Gastrocnemius medialis (tissue), 4 donors: Measurements from ENCODE around the gene ZBTB47. TPM values are rescaled to one million over a fixed set of nuclear protein-coding genes. Genes with fewer than 3 reads are reported as not detected.

Experiments
- ATAC-seq, 2 donors: fragments of 150-250 bp; one replicate each; pipeline ENCODE4 v1.9.1; 2016
- DNase-seq, 2 donors: peaks; one replicate each; pipeline ENCODE4 v3.0.0-alpha.2; 2019
- H3K27ac ChIP-seq, 4 donors: fragments of 200-600 bp; sonication (generic); 1 replicate in 1 of 4; 2 replicates in 3 of 4; pipeline ENCODE4 v1.5.1; 2016 to 2018; ENCODE audit warnings: mild to moderate bottlenecking in 2 of 4, moderate library complexity in 1 of 4
- H3K27me3 ChIP-seq, 3 donors: fragments of 200-600 bp; sonication (generic) in 2 of 3; 1 replicate in 1 of 3; 2 replicates in 2 of 3; pipeline versions ENCODE4 v1.5.1 to v1.6.0; 2016 to 2019; ENCODE audit warnings: mild to moderate bottlenecking in 1 of 3, moderate library complexity in 1 of 3
- H3K36me3 ChIP-seq, 2 donors: fragments of 200-600 bp; sonication (generic) in 1 of 2; one replicate each; pipeline ENCODE4 v1.5.1; 2017 to 2018
- H3K4me1 ChIP-seq, 2 donors: fragments of 200-600 bp; sonication (generic) in 1 of 2; one replicate each; pipeline ENCODE4 v1.5.1; 2016 to 2017; ENCODE audit warnings: mild to moderate bottlenecking in 2 of 2
- H3K4me3 ChIP-seq, 4 donors: fragments of 200-600 bp; sonication (generic) in 3 of 4; 1 replicate in 1 of 4; 2 replicates in 3 of 4; pipeline ENCODE4 v1.5.1; 2016 to 2019; ENCODE audit warnings: mild to moderate bottlenecking in 2 of 4
- H3K9me3 ChIP-seq, 3 donors: fragments of 200-600 bp; sonication (generic) in 2 of 3; 1 replicate in 1 of 3; 2 replicates in 2 of 3; pipeline ENCODE4 v1.5.1; 2016 to 2019
- POLR2A ChIP-seq, 2 donors: fragments of 450-650 bp; IDR thresholded peaks; one replicate each; pipeline ENCODE4 v1.6.1; 2017; ENCODE audit warnings: antibody characterized with exemption in 2 of 2, mild to moderate bottlenecking in 2 of 2, moderate library complexity in 2 of 2
- in situ Hi-C, 4 donors: fragments of 200-750 bp; cut with MboI; loops; one replicate each; pipeline versions ENCODE4 v1.15.0 to v1.8.0; 2017; ENCODE audit warnings: low sequenced_read_pairs in 4 of 4
- intact Hi-C: fragments of 100-400 bp; cut with DNase I; formaldehyde crosslinking; loops from one replicate; pipeline ENCODE4 v1.15.1; 2023; ENCODE audit warnings: low total_unique reads
- total RNA-seq, 4 donors: library from RNA; depleted of rRNA; stranded (reverse); fragments of >200 nt; gene quantifications; one replicate each; pipeline versions ENCODE4 v1.1.0 to v1.2.3, GENCODE V29; 2016
- TF ChIP-seq, protein P1 (sequence below), 5 experiments: fragments of 450-650 bp in 3 of 5; fragments of 200-600 bp in 2 of 5; sonication (generic) in 2 of 5; IDR thresholded peaks in 4 of 5; conservative IDR thresholded peaks in 1 of 5; 1 replicate in 4 of 5; 2 replicates in 1 of 5; pipeline ENCODE4 v1.5.1; 2016 to 2019; ENCODE audit warnings: antibody characterized with exemption in 5 of 5, mild to moderate bottlenecking in 3 of 5, moderate library complexity in 3 of 5

The ZBTB47 gene
- total RNA-seq, 4 donors from 2014 or later = 141 to 256 (median 167) TPM

DNA sequence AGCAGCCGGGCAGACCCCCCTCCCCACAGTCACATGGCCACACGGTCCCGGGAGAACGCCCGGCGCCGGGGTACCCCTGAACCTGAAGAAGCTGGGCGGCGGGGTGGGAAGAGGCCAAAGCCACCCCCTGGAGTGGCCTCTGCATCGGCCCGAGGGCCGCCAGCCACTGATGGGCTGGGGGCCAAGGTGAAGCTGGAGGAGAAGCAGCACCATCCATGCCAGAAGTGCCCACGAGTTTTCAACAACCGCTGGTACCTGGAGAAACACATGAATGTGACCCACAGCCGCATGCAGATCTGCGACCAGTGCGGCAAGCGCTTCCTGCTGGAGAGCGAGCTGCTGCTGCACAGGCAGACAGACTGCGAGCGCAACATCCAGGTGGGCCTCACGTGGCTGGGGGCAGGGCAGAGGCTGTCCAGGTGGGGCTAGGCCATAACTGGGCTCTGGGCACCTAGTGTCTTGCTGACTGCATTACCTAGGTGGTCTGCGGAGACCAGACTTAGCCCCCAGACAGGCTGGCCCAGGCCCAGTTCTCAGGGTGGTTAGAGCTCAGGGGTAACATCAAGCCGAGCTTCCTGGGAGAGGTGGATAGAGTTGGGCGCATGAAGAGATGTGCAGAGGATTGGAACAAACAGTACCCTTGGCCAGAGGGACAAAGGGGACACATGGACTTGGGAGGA lies 6.1 kb downstream of the ZBTB47 start:
- ATAC-seq = no peak
- H3K4me1 ChIP-seq = peaks cover 46 to 49% of the 10 kb centered on the region in 2 donors
- H3K36me3 ChIP-seq = peaks cover 0 to 8% of the 10 kb centered on the region in 2 donors
- TF ChIP-seq POLR2A (IDR thresholded peaks at IDR 0.05) = no peak
- TF ChIP-seq, protein P1, sequence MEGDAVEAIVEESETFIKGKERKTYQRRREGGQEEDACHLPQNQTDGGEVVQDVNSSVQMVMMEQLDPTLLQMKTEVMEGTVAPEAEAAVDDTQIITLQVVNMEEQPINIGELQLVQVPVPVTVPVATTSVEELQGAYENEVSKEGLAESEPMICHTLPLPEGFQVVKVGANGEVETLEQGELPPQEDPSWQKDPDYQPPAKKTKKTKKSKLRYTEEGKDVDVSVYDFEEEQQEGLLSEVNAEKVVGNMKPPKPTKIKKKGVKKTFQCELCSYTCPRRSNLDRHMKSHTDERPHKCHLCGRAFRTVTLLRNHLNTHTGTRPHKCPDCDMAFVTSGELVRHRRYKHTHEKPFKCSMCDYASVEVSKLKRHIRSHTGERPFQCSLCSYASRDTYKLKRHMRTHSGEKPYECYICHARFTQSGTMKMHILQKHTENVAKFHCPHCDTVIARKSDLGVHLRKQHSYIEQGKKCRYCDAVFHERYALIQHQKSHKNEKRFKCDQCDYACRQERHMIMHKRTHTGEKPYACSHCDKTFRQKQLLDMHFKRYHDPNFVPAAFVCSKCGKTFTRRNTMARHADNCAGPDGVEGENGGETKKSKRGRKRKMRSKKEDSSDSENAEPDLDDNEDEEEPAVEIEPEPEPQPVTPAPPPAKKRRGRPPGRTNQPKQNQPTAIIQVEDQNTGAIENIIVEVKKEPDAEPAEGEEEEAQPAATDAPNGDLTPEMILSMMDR (IDR thresholded peaks at IDR 0.05 in 4 of 5, conservative IDR thresholded peaks at IDR 0.05 in 1 of 5) = no peak
- DNase-seq = no peak
- H3K27me3 ChIP-seq = no peaks in the 10 kb centered on the region
- intact Hi-C loops = no loop called here
- no peaks in the 10 kb centered on the region for H3K9me3 ChIP-seq
- H3K27ac ChIP-seq = peak overlapping the region; percentile 87 to 100 (median 98)
- in situ Hi-C loops = loop anchor here in 2 of 4 donors (10.0 kb wide), 1 partner anchor 85 kb away; no protein-coding TSS in a partner anchor
- H3K4me3 ChIP-seq = no peak overlapping the region

DNA sequence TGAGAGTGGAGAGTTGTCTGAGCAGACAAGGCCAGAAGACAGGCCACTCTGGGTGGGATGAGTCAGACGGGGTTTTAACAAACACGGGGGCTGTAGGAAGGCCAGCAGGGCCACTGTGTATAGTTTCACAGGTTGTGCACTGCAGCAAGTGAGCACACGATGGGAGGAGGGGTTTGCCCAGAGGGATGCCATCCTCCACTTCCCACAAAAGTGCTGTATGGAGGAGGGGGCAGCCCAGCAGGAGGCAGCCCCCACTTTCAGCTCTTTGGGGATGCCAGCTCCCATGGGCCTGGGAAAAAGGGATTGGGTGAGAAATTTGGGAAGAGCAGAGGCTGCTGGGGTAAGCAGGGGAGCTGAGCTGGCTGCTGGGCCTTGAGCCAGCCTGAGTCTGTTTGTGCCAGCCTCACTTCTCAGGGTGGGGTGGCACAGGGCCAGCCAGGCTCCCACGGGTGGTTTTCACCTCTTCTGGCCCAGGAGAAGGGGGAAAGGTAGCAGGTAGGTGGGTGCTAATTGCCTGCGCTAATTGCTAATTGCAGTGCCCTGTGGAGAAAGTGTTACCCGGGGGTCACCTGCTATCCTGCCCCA lies 6.7 kb downstream of the ZBTB47 start:
- no peaks in the 10 kb centered on the region for H3K27me3 ChIP-seq
- H3K27ac ChIP-seq = peak overlapping the region; percentile 87 to 100 (median 98)
- intact Hi-C loops = no loop called here
- TF ChIP-seq, protein P1 (IDR thresholded peaks at IDR 0.05 in 4 of 5, conservative IDR thresholded peaks at IDR 0.05 in 1 of 5) = no peak
- no peak for TF ChIP-seq POLR2A (IDR thresholded peaks at IDR 0.05)
- no peak overlapping the region for H3K4me3 ChIP-seq
- no peaks in the 10 kb centered on the region for H3K9me3 ChIP-seq
- in situ Hi-C loops = no loop called here
- H3K36me3 ChIP-seq = peaks cover 0 to 8% of the 10 kb centered on the region in 2 donors
- ATAC-seq = no peak
- DNase-seq = no peak
- peaks cover 42 to 46% of the 10 kb centered on the region in 2 donors for H3K4me1 ChIP-seq

DNA sequence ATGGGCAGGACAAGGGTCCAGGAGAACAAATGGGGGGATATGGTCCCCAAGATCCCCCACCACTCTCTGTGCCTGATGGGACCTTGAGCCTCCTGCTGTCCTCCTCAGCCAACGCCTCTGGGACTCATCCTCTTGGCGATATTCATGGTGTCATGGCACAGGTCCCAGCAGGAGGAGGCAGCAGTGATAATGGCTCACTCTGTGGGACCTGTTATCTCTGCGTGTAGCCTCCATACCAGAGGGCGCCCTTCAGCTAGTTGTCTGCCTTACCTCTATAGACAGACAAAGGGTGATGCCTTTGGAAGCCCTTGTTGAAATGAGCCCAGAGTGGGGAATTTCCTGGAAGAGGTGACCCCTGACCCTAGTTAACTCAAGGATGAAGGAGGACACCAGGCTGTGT lies 7.4 kb downstream of the ZBTB47 start:
- intact Hi-C loops = no loop called here
- DNase-seq = no peak
- Histone ChIP-seq H3K27ac (peak overlapping the region; percentile 87 to 100 (median 98)), H3K36me3 (peaks cover 0 to 8% of the 10 kb centered on the region in 2 donors), H3K4me3 (no peak overlapping the region), H3K27me3 (no peaks in the 10 kb centered on the region), H3K9me3 (no peaks in the 10 kb centered on the region), H3K4me1 (peaks cover 35 to 44% of the 10 kb centered on the region in 2 donors)
- no peak for ATAC-seq
- in situ Hi-C loops = no loop called here
- TF ChIP-seq POLR2A (IDR thresholded peaks at IDR 0.05) = no peak
- TF ChIP-seq, protein P1 (IDR thresholded peaks at IDR 0.05 in 4 of 5, conservative IDR thresholded peaks at IDR 0.05 in 1 of 5) = no peak

DNA sequence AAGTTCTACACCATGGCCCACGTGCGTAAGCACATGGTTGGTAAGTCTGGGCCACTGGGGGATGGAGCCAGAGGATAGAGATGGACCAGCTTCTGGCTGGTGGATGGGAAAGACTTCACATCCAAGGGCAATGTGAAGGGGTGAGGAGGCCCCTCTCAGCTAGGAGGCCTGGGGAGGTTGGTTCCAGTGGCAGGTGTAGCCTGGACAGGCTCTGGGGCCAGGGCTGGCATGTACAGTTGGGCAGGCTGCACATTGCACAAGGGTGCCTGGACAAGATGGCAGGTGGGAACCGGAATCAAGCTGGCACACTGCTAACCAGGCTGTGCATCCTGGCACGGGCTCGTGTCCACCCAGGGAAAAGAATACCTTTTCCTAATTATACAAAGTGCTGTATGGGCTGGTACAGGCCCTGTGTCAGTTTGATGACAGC lies 8.1 kb downstream of the ZBTB47 start:
- ATAC-seq (peak in 1 of 2 donors; percentile 46), DNase-seq (peak in 1 of 2 donors; percentile 74)
- H3K4me3 ChIP-seq = no peak overlapping the region
- TF ChIP-seq, protein P1 (IDR thresholded peaks at IDR 0.05 in 4 of 5, conservative IDR thresholded peaks at IDR 0.05 in 1 of 5) = no peak
- TF ChIP-seq POLR2A (IDR thresholded peaks at IDR 0.05) = no peak
- H3K4me1 ChIP-seq = peaks cover 35 to 44% of the 10 kb centered on the region in 2 donors
- no peaks in the 10 kb centered on the region for H3K27me3 ChIP-seq
- H3K9me3 ChIP-seq = no peaks in the 10 kb centered on the region
- in situ Hi-C loops = no loop called here
- intact Hi-C loops = no loop called here
- H3K27ac ChIP-seq = peak overlapping the region; percentile 87 to 100 (median 98)
- H3K36me3 ChIP-seq = peaks cover 0 to 8% of the 10 kb centered on the region in 2 donors
